Measurements from ENCODE around the gene NR1D1.

GRCh38 chr17:40105861-40106759 is 5.7 kb upstream of the NR1D1 start:
- TF ChIP-seq CTCF (IDR thresholded peaks at IDR 0.05) (no peak), POLR2A (IDR thresholded peaks at IDR 0.05) (no peak), EP300 (IDR thresholded peaks at IDR 0.05) (no peak)
